A549 (cell line): Measurements from ENCODE around the gene SRPK2. TPM values are rescaled to one million over a fixed set of nuclear protein-coding genes. Genes with fewer than 3 reads are reported as not detected.

Experiments
- ATAC-seq, 2 experiments: fragments of 200-7000 bp in 1 of 2; fragments of >200 bp in 1 of 2; cut with Nextera tagmentation in 1 of 2; cut with Tn5 transposase in 1 of 2; 3 replicates each; pipeline versions ENCODE4 v1.8.0 to v1.9.1; 2018 to 2020; ENCODE audit warnings: mild to moderate bottlenecking in 1 of 2, moderate library complexity in 1 of 2
- CTCF ChIA-PET: fragments of 300-600 bp; sonication (Branson Sonifier 250); formaldehyde crosslinking; extraction: SDS; loops from one replicate; lab custom pipeline; 2021; ENCODE audit warnings: antibody characterized with exemption, inconsistent platforms; lab: Yijun Ruan, JAX
- POLR2A ChIA-PET: fragments of 350-600 bp; formaldehyde crosslinking; extraction: SDS; loops from one replicate; lab custom pipeline; 2021; ENCODE audit warnings: antibody characterized with exemption, inconsistent platforms; lab: Yijun Ruan, JAX
- DNase-seq, 2 experiments: peaks; one replicate each; pipeline versions ENCODE4 v3.0.0 to v3.0.0-alpha.2; 2011 to 2016; ENCODE audit warnings: low read depth in 1 of 2, low spot score in 1 of 2
- FAIRE-seq: peaks from 2 replicates; lab custom pipeline; 2011; peaks lifted over from hg19 to GRCh38; lab: Jason Lieb, UNC
- H3K27ac ChIP-seq, 2 experiments: fragments of >200 bp; sonication (Bioruptor Twin); formaldehyde crosslinking; 3 replicates each; pipeline ENCODE4 v1.5.1; 2016 to 2017
- H3K4me1 ChIP-seq: fragments of >200 bp; sonication (Bioruptor Twin); formaldehyde crosslinking; 3 replicates; pipeline ENCODE4 v1.6.1; 2016
- H3K4me2 ChIP-seq: fragments of >200 bp; sonication (Bioruptor Twin); formaldehyde crosslinking; 3 replicates; pipeline ENCODE4 v1.6.1; 2016
- H3K4me3 ChIP-seq: fragments of >200 bp; sonication (Bioruptor Twin); formaldehyde crosslinking; 3 replicates; pipeline ENCODE4 v1.5.1; 2016
- H3K9me3 ChIP-seq: fragments of >200 bp; sonication (Bioruptor Twin); formaldehyde crosslinking; 3 replicates; pipeline ENCODE4 v1.6.1; 2016
- ATOH8 ChIP-seq: fragments of 250-450 bp; sonication (Bioruptor Pico); IDR thresholded peaks from 2 replicates; pipeline ENCODE4 v1.5.0; 2020; ENCODE audit warnings: low read depth, mild to moderate bottlenecking, moderate library complexity
- CHD2 ChIP-seq: fragments of 150-350 bp; IDR thresholded peaks from 2 replicates; pipeline ENCODE4 v1.6.1; 2014; ENCODE audit warnings: low read length; ENCODE audit not compliant: partially characterized antibody
- EHMT2 ChIP-seq: fragments of 200-600 bp; sonication (generic); IDR thresholded peaks from 2 replicates; pipeline ENCODE4 v1.6.1; 2016; ENCODE audit warnings: antibody characterized with exemption, low read depth, mild to moderate bottlenecking, moderate library complexity
- EP300 ChIP-seq, 2 experiments: fragments of >200 bp; sonication (Bioruptor Twin); formaldehyde crosslinking; IDR thresholded peaks; 2 replicates in 1 of 2; 3 replicates in 1 of 2; pipeline ENCODE4 v1.6.1; 2016 to 2017
- FOXS1 ChIP-seq: fragments of 250-450 bp; sonication (Bioruptor Pico); IDR thresholded peaks from 2 replicates; pipeline ENCODE4 v1.5.0; 2020; ENCODE audit warnings: mild to moderate bottlenecking, moderate library complexity
- HDAC2 ChIP-seq: fragments of 200-600 bp; sonication (generic); IDR thresholded peaks from 2 replicates; pipeline ENCODE4 v1.6.1; 2016
- HMGXB4 ChIP-seq: fragments of 250-450 bp; sonication (Bioruptor Pico); IDR thresholded peaks from 2 replicates; pipeline ENCODE4 v1.5.0; 2021; ENCODE audit warnings: mild to moderate bottlenecking, moderate library complexity, borderline replicate concordance
- HOXB5 ChIP-seq: fragments of 250-450 bp; sonication (Bioruptor Pico); IDR thresholded peaks from 2 replicates; pipeline ENCODE4 v1.5.0; 2020; ENCODE audit warnings: mild to moderate bottlenecking, moderate library complexity
- NFE2L2 ChIP-seq: fragments of 150-350 bp; conservative IDR thresholded peaks from 2 replicates; pipeline ENCODE4 v1.6.1; 2014; ENCODE audit warnings: low read length
- RARB ChIP-seq: fragments of 250-450 bp; sonication (Bioruptor Pico); IDR thresholded peaks from 2 replicates; pipeline ENCODE4 v1.8.0; 2021; ENCODE audit warnings: mild to moderate bottlenecking, moderate library complexity
- RCOR1 ChIP-seq: fragments of 150-350 bp; IDR thresholded peaks from 2 replicates; pipeline ENCODE4 v1.6.1; 2014; ENCODE audit warnings: antibody characterized with exemption, low read length, low read depth
- SMC3 ChIP-seq: fragments of >200 bp; sonication (Bioruptor Twin); formaldehyde crosslinking; IDR thresholded peaks from 3 replicates; pipeline ENCODE4 v1.6.1; 2018; ENCODE audit warnings: inconsistent platforms
- TFCP2L1 ChIP-seq: fragments of 250-450 bp; sonication (Bioruptor Pico); IDR thresholded peaks from 2 replicates; pipeline ENCODE4 v1.5.0; 2021; ENCODE audit warnings: mild to moderate bottlenecking
- TP53 ChIP-seq: fragments of 250-450 bp; sonication (Bioruptor Pico); IDR thresholded peaks from 2 replicates; pipeline ENCODE4 v1.5.0; 2021; ENCODE audit warnings: mild to moderate bottlenecking, moderate library complexity
- ZC3H11A ChIP-seq: fragments of 450-650 bp; IDR thresholded peaks from 2 replicates; pipeline ENCODE4 v1.6.1; 2014; ENCODE audit warnings: antibody characterized with exemption, mild to moderate bottlenecking
- ZNF302 ChIP-seq: fragments of 250-450 bp; sonication (Bioruptor Pico); IDR thresholded peaks from 2 replicates; pipeline ENCODE4 v1.9.0; 2021; ENCODE audit warnings: inconsistent platforms, mild to moderate bottlenecking, moderate library complexity
- WGBS: methylation state at CpG from one replicate; pipeline ENCODE4 v1.1.6; 2017; ENCODE audit errors: missing lambda C conversion rate; 5-methylcytosine and 5-hydroxymethylcytosine counted together
- polyA plus RNA-seq, 4 experiments: library from polyadenylated mRNA; depleted of rRNA in 3 of 4; stranded (reverse); fragments of >200 nt; fragmentation: RNase III in 1 of 4; extraction: RNeasy Plus Mini Kit Qiagen cat#74134 plus additional on column Dnase treatment in 1 of 4; gene quantifications; 2 replicates in 3 of 4; 3 replicates in 1 of 4; pipeline ENCODE4 v1.2.3, GENCODE V29; 2011 to 2017
- TF ChIP-seq, protein P1 (sequence below): fragments of >200 bp; sonication (Bioruptor Twin); formaldehyde crosslinking; IDR thresholded peaks from 3 replicates; pipeline ENCODE4 v1.6.1; 2016
- TF ChIP-seq, protein P2 (sequence below): fragments of 450-650 bp; IDR thresholded peaks from 2 replicates; pipeline ENCODE4 v1.6.1; 2014; ENCODE audit warnings: antibody characterized with exemption

Gene SRPK2
- polyA plus RNA-seq, 2 of the 4 experiments (the other 2 are of a cell fraction), result 23.0 to 30.9 TPM

DNA sequence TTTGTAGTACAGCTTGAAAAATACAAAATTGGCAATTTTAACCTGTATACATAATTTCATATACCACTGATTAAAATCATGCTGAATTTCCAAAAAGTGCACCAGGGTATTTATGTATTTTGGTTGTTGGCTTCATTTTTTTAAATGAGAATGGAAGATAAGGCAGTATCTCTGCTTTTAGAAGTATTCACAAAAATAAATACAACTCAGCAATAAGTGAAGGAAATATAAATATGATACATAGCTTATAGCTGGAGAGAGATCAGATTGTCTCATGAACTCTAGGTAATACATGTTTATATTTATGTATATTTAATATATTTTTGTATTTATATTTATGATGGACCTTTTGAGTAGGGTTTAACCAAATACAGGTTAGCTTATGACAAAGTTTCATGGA is 293.8 kb downstream of the SRPK2 start (continued):
- no peak for TF ChIP-seq RCOR1
- TF ChIP-seq, protein P1, sequence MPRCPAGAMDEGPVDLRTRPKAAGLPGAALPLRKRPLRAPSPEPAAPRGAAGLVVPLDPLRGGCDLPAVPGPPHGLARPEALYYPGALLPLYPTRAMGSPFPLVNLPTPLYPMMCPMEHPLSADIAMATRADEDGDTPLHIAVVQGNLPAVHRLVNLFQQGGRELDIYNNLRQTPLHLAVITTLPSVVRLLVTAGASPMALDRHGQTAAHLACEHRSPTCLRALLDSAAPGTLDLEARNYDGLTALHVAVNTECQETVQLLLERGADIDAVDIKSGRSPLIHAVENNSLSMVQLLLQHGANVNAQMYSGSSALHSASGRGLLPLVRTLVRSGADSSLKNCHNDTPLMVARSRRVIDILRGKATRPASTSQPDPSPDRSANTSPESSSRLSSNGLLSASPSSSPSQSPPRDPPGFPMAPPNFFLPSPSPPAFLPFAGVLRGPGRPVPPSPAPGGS, result no peak
- no peak for TF ChIP-seq EP300 (IDR thresholded peaks at IDR 0.05)
- TF ChIP-seq TP53 (CRISPR knock-in tag), result no peak
- TF ChIP-seq SMC3, result no peak

DNA sequence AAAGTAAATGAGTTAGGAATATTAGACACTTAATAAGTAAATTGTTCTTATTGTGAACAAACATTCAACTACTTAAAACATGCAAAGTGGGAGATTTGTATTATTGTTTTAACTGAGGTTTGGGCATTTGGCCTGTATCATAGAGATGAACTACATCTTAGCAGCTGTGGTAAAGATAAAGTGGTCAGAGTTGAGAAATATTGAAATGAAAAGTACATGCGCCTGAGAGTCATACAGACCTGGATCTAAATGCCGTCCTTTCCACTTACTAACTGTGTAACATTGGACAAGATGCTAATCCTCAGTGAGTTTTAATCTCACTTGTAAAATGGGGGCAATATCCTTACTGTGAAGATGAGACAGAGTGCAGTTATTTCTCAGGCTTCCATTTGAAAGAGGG is 300.3 kb downstream of the SRPK2 start:
- DNase-seq (no peak), FAIRE-seq (no peak), ATAC-seq (no peak; a peak in 1 of 6 replicates)
- ChIA-PET POLR2A (no interaction called here), CTCF (no interaction called here)
- Histone ChIP-seq H3K4me1 (no peaks in the 10 kb centered on the region), H3K4me2 (no peak overlapping the region), H3K9me3 (no peaks in the 10 kb centered on the region), H3K27ac (no peak overlapping the region), H3K4me3 (no peak overlapping the region)
- TF ChIP-seq NFE2L2 (no peak), CHD2 (no peak), ZC3H11A (no peak), ZNF302 (CRISPR knock-in tag) (no peak), FOXS1 (CRISPR knock-in tag) (no peak)
- TF ChIP-seq, protein P2, sequence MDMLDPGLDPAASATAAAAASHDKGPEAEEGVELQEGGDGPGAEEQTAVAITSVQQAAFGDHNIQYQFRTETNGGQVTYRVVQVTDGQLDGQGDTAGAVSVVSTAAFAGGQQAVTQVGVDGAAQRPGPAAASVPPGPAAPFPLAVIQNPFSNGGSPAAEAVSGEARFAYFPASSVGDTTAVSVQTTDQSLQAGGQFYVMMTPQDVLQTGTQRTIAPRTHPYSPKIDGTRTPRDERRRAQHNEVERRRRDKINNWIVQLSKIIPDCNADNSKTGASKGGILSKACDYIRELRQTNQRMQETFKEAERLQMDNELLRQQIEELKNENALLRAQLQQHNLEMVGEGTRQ, result no peak
- WGBS, result 88% methylated on average over 2 of the region's 2 CpGs

- 87% methylated on average over 6 of the region's 6 CpGs for WGBS
Observed at GRCh38 chr7:105087981-105088380, 300.7 kb downstream of the SRPK2 start.

More at GRCh38 chr7:105087981-105088380, 300.7 kb downstream of the SRPK2 start:
- FAIRE-seq, result no peak
- Histone ChIP-seq H3K4me1 (no peaks in the 10 kb centered on the region), H3K4me2 (no peak overlapping the region), H3K9me3 (no peaks in the 10 kb centered on the region), H3K27ac (no peak overlapping the region), H3K4me3 (no peak overlapping the region)
- ChIA-PET POLR2A (no interaction called here), CTCF (interaction anchor here (2.1 kb wide), 1 partner anchor 107 kb away, joined by 6 read pairs; no protein-coding TSS in a partner anchor)
- no peak for ATAC-seq
- no peak for DNase-seq
- TF ChIP-seq HMGXB4 (no peak), HDAC2 (no peak), EHMT2 (no peak), FOXS1 (CRISPR knock-in tag) (no peak), HOXB5 (CRISPR knock-in tag) (no peak), RARB (no peak), TFCP2L1 (CRISPR knock-in tag) (no peak), ZC3H11A (no peak), ATOH8 (no peak)
